ENCODE measurements around the gene ENPP7. TPM values are rescaled to one million over a fixed set of nuclear protein-coding genes. Genes with fewer than 3 reads are reported as not detected.

ENPP7 gene, protein sequence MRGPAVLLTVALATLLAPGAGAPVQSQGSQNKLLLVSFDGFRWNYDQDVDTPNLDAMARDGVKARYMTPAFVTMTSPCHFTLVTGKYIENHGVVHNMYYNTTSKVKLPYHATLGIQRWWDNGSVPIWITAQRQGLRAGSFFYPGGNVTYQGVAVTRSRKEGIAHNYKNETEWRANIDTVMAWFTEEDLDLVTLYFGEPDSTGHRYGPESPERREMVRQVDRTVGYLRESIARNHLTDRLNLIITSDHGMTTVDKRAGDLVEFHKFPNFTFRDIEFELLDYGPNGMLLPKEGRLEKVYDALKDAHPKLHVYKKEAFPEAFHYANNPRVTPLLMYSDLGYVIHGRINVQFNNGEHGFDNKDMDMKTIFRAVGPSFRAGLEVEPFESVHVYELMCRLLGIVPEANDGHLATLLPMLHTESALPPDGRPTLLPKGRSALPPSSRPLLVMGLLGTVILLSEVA
- not detected in 2 replicates for total RNA-seq (ENCODE audit: low replicate concordance)

DNA sequence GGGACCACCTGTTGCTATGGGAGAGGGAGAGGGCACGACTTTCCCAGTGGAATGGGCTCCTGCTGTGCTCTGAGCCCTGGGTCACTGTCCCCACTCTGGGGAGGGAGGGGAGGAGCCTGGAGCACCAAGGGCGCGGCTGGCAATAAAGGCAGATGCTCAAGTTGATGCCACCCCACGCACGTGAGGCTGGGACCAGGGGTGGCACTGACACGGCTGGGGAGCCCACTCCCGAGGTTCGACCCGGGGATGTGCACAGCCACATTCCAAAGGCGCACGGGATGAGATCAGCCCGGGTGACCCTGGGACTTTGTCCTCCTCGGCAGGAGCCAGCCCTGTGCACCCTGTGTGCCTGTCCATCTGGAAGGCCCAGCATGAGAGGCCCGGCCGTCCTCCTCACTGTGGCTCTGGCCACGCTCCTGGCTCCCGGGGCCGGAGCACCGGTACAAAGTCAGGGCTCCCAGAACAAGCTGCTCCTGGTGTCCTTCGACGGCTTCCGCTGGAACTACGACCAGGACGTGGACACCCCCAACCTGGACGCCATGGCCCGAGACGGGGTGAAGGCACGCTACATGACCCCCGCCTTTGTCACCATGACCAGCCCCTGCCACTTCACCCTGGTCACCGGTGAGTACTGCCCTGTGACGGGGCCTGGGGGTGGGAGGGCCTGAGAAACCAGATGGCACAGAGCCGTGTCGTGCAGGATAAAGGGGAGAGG lies at the start of gene ENPP7:
Gene ENPP7, plus strand, starts transcription at position 175 of the 715 bp plus-strand sequence. Its CDS starts 197 bp downstream, at position 372.

DNA sequence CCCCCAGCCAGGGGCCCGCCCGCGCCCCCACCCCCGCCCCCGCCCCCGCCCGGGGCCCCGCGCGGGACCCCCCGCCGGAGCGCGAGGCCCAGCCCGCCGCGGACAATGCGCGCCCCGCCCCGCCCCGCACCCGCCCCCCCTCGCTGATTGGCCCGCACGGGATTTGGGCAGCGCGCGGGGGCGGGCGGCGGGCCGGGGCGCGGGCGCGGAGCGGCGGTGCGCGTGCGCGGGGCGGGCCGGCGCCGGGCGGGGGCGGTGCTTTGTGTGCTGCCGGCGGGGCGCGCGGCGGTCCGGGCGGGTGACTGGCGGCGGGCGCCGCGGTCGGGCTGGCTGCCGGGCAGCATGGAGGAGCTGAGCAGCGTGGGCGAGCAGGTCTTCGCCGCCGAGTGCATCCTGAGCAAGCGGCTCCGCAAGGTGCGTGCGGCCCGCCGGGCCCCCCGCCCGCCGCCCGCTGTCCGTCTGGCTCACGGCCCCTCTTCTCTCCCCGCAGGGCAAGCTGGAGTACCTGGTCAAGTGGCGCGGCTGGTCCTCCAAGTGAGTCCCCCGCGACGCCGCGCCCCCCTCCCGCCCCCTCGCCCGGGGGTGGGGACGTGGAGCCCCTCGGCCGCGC lies 47.3 kb downstream of the ENPP7 start, which contains the start of gene CBX2:
Gene CBX2, plus strand, starts transcription at position 255 of the 610 bp plus-strand sequence. Its CDS starts 88 bp downstream, at position 343.

Other genes with a start within 250 kb of the ENPP7 start
- not detected in 2 replicates for gene RBFOX3, start 119.9 kb upstream of the ENPP7 start, total RNA-seq (ENCODE audit: low replicate concordance)
- gene CBX2, start 47.2 kb downstream of the ENPP7 start, total RNA-seq (ENCODE audit: low replicate concordance): 0.23 and 1.1 TPM in 2 replicates
- gene CBX8, start 66.1 kb downstream of the ENPP7 start, total RNA-seq (ENCODE audit: low replicate concordance): 4.2 and 6.1 TPM in 2 replicates
- 6.7 and 9.7 TPM in 2 replicates for gene CBX4, start 108.5 kb downstream of the ENPP7 start, total RNA-seq (ENCODE audit: low replicate concordance)

Data from smooth muscle cell of the coronary artery (primary cell).